ENCODE data around the gene STK10.
"Not testable (repeated sequence)": the region's sequence is repeated elsewhere in the genome, so short reads cannot be mapped to it uniquely, and the experiment has no call there.

Gene STK10

DNA sequence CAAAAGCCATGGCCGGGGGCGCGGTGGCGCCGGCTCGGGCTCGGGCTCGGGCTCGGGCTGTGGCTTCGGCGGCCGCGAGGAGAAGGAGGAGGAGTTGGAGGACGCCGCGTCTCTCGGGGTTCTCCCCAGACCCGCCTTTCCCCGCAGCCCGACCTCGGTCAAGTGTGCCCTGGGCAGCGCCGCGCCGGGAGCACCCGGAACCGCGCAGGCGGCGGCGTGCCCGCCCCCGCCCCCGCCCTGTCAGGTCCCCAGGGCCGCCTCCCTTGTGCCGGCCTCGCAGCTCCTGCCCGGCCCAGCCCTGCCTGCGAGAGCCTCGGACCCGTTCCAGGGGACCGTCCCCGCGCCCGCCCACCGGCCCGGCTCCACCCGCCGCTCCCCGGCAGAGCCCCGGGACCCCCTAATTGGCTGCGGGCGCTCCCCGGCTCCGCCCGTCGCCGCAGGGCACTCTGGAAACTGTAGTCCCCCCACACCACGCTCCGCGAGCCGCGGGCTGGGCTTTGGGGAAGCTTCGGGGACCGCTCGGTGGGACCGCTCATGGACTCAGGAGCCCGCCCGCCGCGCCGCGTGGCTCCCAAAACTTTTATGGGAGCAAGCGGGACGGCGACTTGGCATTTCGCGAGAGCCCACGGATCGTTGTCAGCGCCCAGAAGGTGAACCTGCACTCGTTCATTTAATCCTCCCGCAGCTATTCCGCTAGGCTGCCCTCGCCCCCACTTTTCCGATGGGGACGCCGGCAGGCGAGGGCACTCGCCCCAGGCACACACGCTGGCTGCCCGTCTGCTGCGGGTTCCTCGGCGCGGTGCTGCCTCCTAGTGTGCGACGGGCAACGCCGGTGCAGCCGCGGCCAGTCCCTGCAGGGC, at the start of gene STK10:
STK10 (minus strand) TSS at position 192 of the 860 bp plus-strand sequence; CDS start at position 10, 182 bp downstream.
- intact Hi-C loops (cut with DNase I): loop anchor here (1.0 to 10.0 kb wide), 6 partner anchors 36 to 276 kb away; partner anchors contain the start of genes FBXW11, SH3PXD2B and UBTD2
- DNase-seq: peak; percentile 74 to 98 (median 88)

DNA sequence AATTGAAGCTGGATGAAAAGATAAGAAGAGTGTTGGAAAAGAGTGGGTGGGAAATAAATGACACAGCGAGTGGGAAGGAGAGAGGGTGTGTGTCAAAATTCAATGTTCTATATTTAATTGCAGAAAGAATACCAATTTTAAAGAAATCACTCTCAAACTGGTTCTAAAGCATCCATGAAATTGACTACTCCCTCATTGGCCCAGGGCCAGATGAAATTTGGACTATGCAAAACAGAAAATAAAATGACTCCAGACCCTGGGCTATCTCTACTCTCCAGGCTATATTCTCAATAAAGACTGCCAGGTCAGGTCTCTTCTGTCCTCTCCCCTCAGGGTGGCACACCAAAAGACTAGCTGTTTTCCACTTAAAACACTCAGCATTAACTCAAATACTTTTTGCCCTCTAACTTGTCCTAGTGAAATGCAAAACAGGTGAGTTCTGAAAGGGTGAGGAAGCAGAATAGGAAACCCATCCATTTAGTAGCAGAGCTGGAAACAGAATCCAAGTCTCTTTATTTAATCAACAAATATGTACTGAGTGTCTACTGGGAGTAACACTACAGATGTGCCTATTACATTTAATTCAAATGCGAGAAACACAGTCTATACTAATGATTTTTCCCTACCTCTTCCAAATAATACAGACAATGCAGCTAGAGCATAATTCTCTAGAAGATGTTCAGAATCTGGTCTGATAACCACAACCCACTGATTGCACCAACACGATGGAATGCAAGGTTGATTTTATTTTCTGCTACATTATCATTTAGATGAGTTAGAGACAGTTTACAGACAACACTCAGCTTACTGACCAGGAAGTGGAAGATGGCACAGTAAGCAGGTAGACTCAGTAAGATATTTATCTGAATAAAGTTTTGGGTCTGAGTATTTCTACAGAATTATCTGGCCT, 48.1 kb upstream of the STK10 start:
- intact Hi-C loops (cut with DNase I): no loop called here
- no peak for DNase-seq

DNA sequence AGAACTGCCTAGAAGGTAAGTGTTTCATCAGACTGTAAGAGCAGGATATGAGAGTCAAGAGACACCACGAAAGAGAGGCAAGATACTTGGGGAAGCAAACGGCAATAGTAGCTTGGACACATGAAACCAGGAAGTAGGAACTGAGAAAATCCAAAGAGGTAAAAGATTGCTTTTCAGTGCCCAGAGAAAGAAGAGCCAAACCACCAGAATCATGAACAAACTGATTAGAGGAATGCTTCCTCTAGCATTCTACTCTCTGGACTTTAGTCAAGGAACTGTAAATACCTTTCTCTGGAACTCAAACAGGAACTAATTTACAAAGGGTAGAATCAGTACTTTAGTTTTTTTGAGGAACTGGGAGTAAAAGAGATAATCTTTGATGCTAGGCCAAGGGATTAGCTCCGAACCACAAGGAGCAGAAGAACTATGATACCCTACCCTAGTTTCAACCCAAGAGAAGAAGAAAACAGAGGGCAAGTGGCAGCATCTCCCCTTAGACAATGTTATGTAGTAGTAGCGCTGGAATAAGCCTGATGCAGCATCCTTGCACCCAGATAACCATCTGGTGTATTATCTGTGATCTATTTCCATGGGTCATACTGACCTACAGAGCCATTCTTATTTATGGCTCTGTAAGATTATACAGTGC, 47.2 kb upstream of the STK10 start:
- DNase-seq: no peak
- intact Hi-C loops (cut with DNase I): no loop called here

GRCh38 chr5:172234031-172234430, 46.0 kb upstream of the STK10 start:
- no peak for DNase-seq
- intact Hi-C loops (cut with DNase I): no loop called here

DNA sequence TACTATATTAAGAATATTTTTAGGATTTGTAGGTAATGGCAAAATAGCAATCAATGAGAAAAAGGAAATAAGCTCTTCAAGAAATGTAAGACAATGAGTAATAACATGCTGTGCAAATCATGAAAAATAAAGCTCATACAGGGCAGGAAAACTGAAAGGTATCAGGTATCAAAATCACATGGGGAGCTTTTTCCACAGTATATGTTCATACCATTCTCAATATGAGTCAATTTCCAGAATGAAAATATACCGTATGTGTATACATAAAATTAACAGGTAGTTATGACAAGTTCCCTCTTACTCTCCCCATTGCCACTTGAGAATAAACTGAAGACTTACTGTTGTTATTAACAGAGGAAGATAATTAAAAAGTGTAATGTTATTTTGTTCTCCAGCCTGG, 41.9 kb upstream of the STK10 start:
- intact Hi-C loops (cut with DNase I): no loop called here
- DNase-seq: no peak

- intact Hi-C loops (cut with DNase I): no loop called here
- no peak for DNase-seq
Observed at GRCh38 chr5:172224996-172225395, 37.0 kb upstream of the STK10 start.

GRCh38 chr5:172223901-172224873, 36.2 kb upstream of the STK10 start:
- no peak for DNase-seq
- intact Hi-C loops (cut with DNase I): no loop called here

DNA sequence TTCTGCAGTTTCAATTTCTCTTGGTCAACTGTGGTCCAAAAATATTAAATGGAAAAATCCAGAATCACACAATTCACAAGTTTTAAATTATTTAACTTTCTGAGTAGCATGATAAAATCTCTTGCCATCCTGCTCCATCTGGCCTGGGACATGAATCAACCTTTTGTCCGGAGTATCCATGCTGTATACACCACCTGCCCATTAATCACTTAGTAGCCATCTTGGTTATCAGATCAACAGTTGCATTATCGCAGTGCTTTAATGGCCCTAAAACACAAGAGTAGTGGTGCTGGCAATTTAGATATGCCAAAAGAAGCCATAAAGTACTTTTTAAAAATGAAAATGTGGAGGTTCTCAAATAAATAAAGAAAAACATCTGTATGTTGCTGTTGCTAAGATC, 31.3 kb upstream of the STK10 start:
- no peak for DNase-seq
- intact Hi-C loops (cut with DNase I): no loop called here

DNA sequence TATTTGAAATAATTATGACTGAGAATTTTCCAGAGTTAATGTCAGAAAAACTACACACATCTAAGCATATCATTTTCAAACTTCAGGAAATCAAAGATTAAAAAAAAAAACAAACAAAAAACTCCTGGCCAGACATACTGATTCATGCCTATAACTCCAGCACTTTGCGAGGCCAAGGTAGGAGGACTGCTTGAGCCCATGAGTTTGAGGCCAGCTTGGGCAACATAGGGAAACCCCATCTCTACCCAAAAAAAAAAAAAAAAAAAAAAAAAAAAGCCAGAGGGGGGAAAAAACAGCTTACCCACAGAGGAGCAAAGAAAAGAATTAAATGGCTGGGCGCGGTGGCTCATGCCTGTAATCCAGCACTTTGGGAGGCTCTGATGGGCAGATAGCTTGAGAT, 28.3 kb upstream of the STK10 start:
- no peak for DNase-seq
- intact Hi-C loops (cut with DNase I): no loop called here

GRCh38 chr5:172213126-172213525, 25.1 kb upstream of the STK10 start:
- no peak for DNase-seq

DNA sequence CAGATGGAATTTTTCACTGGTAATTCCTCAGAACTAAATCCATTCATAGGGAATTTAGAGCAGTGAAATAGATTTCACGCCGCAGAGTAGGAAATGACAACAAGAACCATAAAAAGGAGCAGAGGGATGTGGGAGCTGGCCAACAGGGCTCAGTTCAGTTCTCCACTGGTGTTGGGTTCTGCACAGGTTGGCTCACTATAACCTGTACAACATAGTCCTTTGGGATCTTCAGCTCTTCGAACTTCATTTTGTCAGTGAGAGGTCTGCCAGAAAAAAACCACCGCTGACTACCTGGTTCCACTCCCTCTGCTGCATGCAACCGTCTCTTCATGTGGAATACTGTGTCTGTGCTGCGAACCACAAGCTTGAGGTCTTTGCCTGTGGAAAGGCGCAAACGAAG, 23.7 kb upstream of the STK10 start:
- DNase-seq: no peak
- intact Hi-C loops (cut with DNase I): no loop called here

More at GRCh38 chr5:172213126-172213525, 25.1 kb upstream of the STK10 start:
- intact Hi-C loops (cut with DNase I): no loop called here

DNA sequence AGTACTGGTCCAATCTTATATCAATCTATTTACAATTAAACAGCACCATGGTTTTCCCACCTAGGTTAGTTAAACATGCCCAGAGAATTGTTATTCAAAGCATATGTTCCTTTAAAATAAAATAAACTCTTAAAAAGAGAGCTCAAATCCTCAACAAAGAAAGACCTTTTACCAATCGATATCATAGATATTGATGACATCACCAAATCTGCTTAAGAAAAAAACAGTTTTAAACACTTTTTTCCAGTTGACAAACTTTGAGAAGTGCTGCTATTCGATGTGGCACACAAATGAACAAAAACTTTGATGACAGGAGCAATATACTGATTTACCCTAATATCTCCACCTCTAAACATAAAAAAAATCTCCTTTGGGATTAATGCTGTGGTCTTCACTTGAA, 21.7 kb upstream of the STK10 start:
- intact Hi-C loops (cut with DNase I): no loop called here
- no peak for DNase-seq

DNA sequence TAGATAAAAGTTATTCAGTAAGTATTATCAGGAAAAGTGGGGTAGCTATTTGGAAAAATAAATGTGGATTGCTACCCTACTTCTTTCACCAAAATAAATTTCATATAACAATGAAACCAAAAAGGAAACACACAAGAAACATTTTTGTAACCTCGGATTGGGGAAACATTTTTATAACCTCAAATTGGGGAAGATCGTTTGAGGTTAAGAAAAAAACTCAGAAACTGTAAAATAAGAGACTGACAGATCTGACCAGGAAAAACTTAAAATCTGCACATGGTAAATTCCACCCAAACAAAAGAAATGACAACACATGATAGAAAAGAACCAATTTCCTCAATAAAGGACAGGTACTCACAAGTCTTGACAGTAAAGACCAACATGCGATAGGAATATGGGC, 19.5 kb upstream of the STK10 start:
- intact Hi-C loops (cut with DNase I): no loop called here
- DNase-seq: no peak

DNA sequence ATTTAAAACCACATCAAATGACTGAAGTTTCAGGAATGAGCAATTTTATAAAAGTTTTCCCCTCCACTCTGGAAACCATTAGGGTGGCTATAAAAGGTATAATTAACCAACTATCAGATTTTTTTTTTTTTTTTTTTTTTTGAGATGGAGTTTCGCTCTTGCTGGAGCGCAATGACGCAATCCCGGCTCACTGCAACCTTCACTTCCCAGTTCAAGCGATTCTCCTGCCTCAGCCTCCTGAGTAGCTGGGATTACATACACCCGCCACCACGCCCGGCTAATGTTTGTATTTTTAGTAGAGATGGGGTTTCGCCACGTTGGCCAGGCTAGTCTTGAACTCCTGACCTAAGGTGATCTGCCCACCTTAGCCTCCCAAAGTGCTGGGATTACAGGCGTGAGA, 18.0 kb upstream of the STK10 start:
- intact Hi-C loops (cut with DNase I); DNase-seq: not testable (repeated sequence)

DNA sequence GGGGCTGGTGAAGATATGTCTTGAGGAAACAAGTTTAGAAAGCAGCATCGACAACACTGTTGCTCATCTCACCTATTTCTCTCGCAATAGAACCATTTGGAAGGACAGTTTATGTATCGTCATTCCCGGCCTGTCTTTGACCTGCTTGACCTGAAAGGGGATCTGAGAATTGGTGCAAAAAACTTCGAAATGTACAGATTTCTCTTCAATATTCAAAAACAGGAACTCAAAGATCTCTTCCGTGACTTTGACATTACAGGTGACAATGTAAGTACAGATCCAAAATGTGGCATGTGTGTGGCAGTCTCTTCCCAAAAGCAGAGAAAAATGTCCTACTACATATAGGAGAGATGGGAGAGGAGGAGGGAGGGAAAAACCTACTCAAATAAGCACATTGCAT, 12.5 kb upstream of the STK10 start:
- intact Hi-C loops (cut with DNase I): no loop called here
- no peak for DNase-seq

DNA sequence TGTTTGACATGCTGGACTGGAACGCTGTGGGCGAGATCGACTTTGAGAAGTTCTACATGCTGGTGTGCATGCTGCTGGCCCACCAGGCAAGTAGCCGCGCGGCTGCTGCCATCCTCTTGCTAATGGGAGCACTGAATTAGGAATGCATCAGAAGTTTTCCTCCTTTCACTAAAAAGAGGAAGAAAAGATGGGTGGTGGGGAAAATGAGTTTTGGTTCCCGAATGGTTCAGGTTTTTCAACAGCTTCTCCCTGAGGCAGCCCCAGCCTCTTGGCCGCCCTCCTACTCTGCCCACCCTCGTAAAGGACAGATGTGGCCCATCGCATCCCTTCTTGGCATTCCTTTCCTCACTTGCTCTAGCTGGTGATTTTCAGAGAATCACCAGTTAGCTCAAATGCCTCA, 11.4 kb upstream of the STK10 start:
- intact Hi-C loops (cut with DNase I): no loop called here
- DNase-seq: no peak

DNA sequence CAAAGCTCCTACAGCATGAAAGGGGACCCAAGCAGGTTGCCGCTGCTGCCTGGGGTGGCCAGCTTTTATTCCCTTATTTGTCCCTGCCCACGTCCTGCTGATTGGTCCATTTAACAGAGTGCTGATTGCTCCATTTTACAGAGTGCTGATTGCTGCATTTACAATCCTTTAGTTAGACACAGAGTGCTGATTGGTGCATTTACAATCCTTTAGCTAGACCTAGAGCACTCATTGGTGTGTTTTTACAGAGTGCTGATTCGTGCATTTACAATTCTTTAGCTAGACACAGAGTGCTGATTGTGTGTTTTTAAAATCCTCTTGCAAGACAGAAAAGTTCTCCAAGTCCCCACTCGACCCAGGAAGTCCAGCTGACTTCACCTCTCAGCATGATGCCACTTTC, 9.8 kb upstream of the STK10 start:
- DNase-seq; intact Hi-C loops (cut with DNase I): not testable (repeated sequence)

DNA sequence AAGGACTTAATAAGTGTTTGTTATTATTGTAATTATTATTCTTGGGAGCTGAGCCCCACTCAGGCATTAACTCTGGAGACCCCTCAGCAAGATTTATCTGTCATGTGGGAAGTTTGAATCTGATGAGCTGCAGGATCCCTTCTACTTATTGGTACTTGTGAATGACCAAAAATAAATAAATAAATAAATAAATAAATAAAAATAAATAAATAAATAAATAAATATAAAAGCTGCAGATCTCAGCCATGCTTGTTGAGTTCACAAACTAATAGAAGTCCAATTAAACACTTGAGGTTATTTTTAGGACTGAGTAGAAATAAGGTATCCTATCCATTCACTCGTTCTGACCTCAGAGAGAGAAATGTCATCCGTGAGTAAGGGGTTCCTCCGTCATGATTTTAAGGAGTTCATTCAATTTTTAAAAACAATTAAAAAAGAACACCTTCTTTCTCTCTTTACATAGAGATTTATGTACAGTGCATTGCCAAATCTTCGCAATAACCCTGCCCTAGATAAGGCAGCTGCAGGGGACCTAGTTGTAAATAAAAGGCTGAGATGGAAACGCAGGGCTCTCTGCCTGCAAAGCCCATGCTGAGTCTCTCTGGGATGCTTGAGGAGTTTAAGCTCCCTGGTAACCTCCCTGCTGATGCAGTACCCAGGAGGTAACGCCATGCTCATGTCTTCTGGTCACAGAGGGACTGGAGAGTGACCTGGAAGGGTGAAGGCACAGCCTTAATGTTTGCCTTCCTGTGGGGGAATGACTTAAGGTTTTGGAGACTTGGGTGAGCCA, 7.2 kb upstream of the STK10 start:
- intact Hi-C loops (cut with DNase I): no loop called here
- DNase-seq: no peak

GRCh38 chr5:172193872-172194271, 5.8 kb upstream of the STK10 start, which contains the start of gene EFCAB9:
TSS of gene EFCAB9 (plus strand) at chr5:172194172. CDS start at chr5:172194173, 1 bp downstream.
- intact Hi-C loops (cut with DNase I): no loop called here

More at GRCh38 chr5:172193872-172194271, 5.8 kb upstream of the STK10 start, which contains the start of gene EFCAB9:
- no peak for DNase-seq
